Omental fat pad (tissue), 4 donors: ENCODE results near the gene TRAPPC2. TPM values are rescaled to one million over a fixed set of nuclear protein-coding genes. Genes with fewer than 3 reads are reported as not detected.
"Not testable (repeated sequence)": the region's sequence is repeated elsewhere in the genome, so short reads cannot be mapped to it uniquely, and the experiment has no call there.

Source experiments
- ATAC-seq: fragments of 150-250 bp; one replicate; pipeline ENCODE4 v1.9.1; 2016; ENCODE audit warnings: mild to moderate bottlenecking, moderate library complexity; ENCODE audit not compliant: low FRiP score
- DNase-seq: peaks from one replicate; pipeline ENCODE4 v3.0.0-alpha.2; 2019; ENCODE audit warnings: low spot score
- CTCF ChIP-seq, 3 donors: fragments of 450-650 bp; IDR thresholded peaks; one replicate each; pipeline ENCODE4 v1.5.1; 2016 to 2017; ENCODE audit warnings: antibody characterized with exemption in 3 of 3, mild to moderate bottlenecking in 3 of 3, moderate library complexity in 2 of 3
- total RNA-seq, 4 donors: library from RNA; depleted of rRNA; stranded (reverse); fragments of >200 nt; gene quantifications; one replicate each; pipeline ENCODE4 v1.1.0, GENCODE V29; 2016

Gene TRAPPC2
- total RNA-seq, 4 donors from 2014 or later: 6.6 to 13.1 (median 8.7) TPM

DNA sequence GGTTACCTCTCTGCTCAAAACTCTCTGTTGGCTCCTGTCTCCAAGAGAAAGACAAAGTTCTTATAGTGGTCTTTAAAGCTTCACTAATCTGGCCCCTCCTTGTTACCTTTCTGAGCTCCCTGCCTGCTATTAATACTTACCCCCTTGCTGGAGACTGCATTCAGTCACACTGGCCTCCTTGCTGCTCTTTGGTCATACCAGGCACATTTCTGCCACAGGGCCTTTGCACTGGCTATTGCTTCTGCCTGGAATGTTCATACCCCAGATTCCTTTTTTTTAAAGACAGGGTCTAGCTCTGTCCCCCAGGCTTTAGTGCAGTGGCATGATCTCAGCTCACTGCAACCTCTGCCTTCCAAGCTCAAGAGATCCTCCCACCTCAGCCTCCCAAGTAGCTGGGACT lies 61.4 kb downstream of the TRAPPC2 start:
- ATAC-seq (no peak), DNase-seq (no peak)
- TF ChIP-seq CTCF (IDR thresholded peaks at IDR 0.05): no peak

DNA sequence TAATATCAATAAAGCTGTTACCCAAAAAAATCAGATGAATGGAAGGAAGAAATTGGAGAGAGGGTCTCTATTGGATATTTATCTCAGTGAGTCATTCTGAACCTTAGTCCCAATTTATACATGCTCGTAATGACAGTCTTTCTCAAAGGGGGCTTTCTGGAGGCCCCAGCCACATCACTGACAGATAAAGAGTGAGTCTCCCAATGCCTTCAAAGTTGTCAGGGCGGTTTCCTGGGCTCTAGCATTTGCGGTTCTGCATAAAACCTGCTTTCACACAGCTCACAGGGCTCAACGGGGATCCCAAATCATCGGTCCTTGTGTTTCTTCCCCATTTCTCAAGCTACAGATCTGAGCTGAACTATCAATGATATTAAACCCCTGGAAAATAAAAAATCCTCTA lies 64.2 kb downstream of the TRAPPC2 start:
- no peak for DNase-seq
- no peak for TF ChIP-seq CTCF (IDR thresholded peaks at IDR 0.05)

GRCh38 chrX:13669755-13670154 lies 64.7 kb downstream of the TRAPPC2 start:
- not testable (repeated sequence) for ATAC-seq, DNase-seq

More for the DNA sequence above, 64.2 kb downstream of the TRAPPC2 start:
- ATAC-seq: no peak

DNA sequence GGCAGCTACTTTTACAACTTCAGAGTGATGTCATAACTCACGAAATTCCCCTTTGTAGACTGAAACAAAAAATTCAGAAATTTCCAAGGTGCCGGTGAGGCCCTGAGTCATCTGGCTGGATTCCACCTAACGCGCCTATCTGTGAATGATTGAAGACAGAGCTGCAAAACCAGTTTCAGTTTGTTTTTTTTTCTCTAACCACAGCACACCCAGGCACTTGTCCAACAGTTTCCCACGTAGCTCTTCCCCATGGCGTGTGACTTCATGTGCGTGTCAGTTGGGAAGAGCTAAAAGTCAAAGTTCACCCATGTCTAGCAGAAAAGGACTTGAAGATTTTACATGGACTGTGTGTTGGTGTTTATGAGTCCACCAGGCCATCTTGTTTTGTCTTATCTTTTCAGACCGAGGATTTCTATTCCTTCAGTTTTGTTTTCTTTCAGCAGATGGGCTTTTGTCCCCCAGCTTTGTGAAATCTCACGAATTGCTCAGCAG lies 65.1 kb downstream of the TRAPPC2 start:
- DNase-seq (peak; percentile 56), ATAC-seq (peak; percentile 90)
- no peak for TF ChIP-seq CTCF (IDR thresholded peaks at IDR 0.05)

DNA sequence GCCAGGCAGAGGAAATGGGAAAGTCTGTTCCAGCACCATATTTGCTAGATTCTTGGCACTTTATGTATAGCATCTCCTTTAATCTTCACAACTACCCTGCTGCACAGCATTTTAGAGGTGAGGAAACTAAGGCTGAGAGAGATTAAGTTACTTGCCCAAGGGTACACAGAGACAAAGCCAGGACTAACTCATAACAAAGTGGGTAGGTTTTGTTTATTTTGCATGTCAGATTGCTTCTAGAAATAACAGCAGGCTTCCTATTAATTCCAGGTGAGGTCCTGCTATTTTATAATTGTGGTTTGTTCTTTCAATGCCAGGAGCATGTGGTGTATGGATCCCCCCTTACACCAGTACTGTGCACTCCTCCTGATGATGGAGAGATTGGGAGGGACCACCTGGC lies 66.5 kb downstream of the TRAPPC2 start:
- ATAC-seq: no peak
- TF ChIP-seq CTCF (IDR thresholded peaks at IDR 0.05): no peak
- DNase-seq: no peak

- ATAC-seq (no peak), DNase-seq (no peak)
- no peak for TF ChIP-seq CTCF (IDR thresholded peaks at IDR 0.05)
Measured at GRCh38 chrX:13666836-13667235, 67.6 kb downstream of the TRAPPC2 start.

- TF ChIP-seq CTCF (IDR thresholded peaks at IDR 0.05): no peak
- DNase-seq: no peak
- ATAC-seq: no peak
Measured at GRCh38 chrX:13664020-13664419, 70.4 kb downstream of the TRAPPC2 start.

DNA sequence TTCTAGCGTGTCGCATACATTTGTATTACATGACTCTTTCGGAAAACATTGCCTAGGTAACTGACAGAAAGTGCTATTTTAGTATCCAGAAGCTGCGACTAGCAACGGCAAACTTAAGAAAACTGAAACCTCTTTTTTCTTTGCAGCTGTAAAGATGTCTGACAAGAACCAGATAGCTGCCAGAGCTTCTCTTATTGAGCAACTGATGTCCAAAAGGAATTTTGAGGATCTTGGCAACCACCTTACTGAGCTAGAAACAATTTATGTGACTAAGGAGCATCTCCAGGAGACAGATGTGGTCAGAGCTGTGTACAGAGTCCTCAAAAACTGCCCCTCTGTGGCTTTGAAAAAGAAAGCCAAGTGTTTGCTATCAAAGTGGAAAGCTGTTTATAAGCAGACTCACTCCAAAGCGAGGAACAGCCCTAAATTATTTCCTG lies 72.0 kb downstream of the TRAPPC2 start:
- no peak for ATAC-seq
- no peak for DNase-seq
- no peak for TF ChIP-seq CTCF (IDR thresholded peaks at IDR 0.05)
